ENCODE results near the gene C16orf78.

- TF ChIP-seq YY1 (IDR thresholded peaks at IDR 0.05; ENCODE audit: insufficient read depth, insufficient read length): no peak
- TF ChIP-seq SUZ12 (IDR thresholded peaks at IDR 0.05; ENCODE audit: extremely low read depth, insufficient read depth, insufficient read length): no peak
- TF ChIP-seq ZNF274 (IDR thresholded peaks at IDR 0.05; ENCODE audit: low read depth, low read length): no peak
These were observed 66.8 kb downstream of the C16orf78 start for GRCh38 chr16:49440156-49441065.

Data from NT2/D1 (cell line).